Neural cell (in vitro differentiated cells): Measurements from ENCODE around the gene EPHA4.

Experiments used
- EP300 ChIP-seq: fragments of 450-650 bp; conservative IDR thresholded peaks from 2 replicates; pipeline ENCODE4 v1.6.1; 2014; ENCODE audit warnings: antibody characterized with exemption, mild to moderate bottlenecking, moderate library complexity; ENCODE audit not compliant: poor library complexity, severe bottlenecking
- EZH2 ChIP-seq: fragments of 200-600, 300-800 bp; shearing (Covaris generic), sonication (generic); IDR thresholded peaks from 2 replicates; pipeline ENCODE4 v1.6.1; 2014; ENCODE audit warnings: antibody characterized with exemption, low read length, borderline replicate concordance, mild to moderate bottlenecking; ENCODE audit not compliant: insufficient read depth, poor library complexity, severe bottlenecking
- POLR2AphosphoS5 ChIP-seq: IDR thresholded peaks from 2 replicates; pipeline ENCODE4 v1.6.1; 2012
- RAD21 ChIP-seq: fragments of 450-650 bp; conservative IDR thresholded peaks from 2 replicates; pipeline ENCODE4 v1.6.1; 2014; ENCODE audit warnings: antibody characterized with exemption, mild to moderate bottlenecking, moderate library complexity
- SMC3 ChIP-seq: fragments of 450-650 bp; conservative IDR thresholded peaks from 2 replicates; pipeline ENCODE4 v1.6.1; 2014; ENCODE audit warnings: antibody characterized with exemption, mild to moderate bottlenecking, moderate library complexity; ENCODE audit not compliant: poor library complexity
- TAF1 ChIP-seq: IDR thresholded peaks from 2 replicates; pipeline ENCODE4 v1.6.1; 2012; ENCODE audit warnings: low read depth
- TF ChIP-seq, protein P1 (sequence below): fragments of 450-650 bp; IDR thresholded peaks from 2 replicates; pipeline ENCODE4 v1.5.1; 2014; ENCODE audit warnings: antibody characterized with exemption, mild to moderate bottlenecking, moderate library complexity; ENCODE audit not compliant: poor library complexity, severe bottlenecking
- TF ChIP-seq, protein P2 (sequence below): IDR thresholded peaks from 2 replicates; pipeline ENCODE4 v1.6.1; 2012; ENCODE audit warnings: borderline replicate concordance

DNA sequence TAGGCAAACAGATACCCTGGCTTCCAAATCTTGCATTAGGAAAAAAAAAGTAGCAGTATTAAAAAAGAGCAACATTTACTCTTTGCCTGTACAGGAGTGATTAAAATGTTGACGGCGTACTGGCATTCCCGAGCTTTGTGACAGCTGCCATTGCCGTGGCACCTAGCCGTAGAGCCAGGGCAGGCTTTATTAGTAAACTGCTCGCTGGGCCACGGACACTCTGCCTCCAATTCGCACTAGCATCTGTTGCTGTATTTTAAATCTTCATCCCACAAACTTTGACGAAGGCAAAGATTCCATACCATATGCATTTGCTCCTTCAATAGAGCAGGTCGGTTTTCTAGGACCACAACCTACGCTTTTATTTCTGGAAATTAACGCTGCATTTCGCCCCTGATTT is 44.5 kb upstream of the EPHA4 start:
- TF ChIP-seq, protein P1, sequence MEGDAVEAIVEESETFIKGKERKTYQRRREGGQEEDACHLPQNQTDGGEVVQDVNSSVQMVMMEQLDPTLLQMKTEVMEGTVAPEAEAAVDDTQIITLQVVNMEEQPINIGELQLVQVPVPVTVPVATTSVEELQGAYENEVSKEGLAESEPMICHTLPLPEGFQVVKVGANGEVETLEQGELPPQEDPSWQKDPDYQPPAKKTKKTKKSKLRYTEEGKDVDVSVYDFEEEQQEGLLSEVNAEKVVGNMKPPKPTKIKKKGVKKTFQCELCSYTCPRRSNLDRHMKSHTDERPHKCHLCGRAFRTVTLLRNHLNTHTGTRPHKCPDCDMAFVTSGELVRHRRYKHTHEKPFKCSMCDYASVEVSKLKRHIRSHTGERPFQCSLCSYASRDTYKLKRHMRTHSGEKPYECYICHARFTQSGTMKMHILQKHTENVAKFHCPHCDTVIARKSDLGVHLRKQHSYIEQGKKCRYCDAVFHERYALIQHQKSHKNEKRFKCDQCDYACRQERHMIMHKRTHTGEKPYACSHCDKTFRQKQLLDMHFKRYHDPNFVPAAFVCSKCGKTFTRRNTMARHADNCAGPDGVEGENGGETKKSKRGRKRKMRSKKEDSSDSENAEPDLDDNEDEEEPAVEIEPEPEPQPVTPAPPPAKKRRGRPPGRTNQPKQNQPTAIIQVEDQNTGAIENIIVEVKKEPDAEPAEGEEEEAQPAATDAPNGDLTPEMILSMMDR = no peak
- TF ChIP-seq POLR2AphosphoS5 (no peak), EP300 (no peak), TAF1 (no peak), EZH2 (no peak), RAD21 (no peak), SMC3 (no peak)
- TF ChIP-seq, protein P2, sequence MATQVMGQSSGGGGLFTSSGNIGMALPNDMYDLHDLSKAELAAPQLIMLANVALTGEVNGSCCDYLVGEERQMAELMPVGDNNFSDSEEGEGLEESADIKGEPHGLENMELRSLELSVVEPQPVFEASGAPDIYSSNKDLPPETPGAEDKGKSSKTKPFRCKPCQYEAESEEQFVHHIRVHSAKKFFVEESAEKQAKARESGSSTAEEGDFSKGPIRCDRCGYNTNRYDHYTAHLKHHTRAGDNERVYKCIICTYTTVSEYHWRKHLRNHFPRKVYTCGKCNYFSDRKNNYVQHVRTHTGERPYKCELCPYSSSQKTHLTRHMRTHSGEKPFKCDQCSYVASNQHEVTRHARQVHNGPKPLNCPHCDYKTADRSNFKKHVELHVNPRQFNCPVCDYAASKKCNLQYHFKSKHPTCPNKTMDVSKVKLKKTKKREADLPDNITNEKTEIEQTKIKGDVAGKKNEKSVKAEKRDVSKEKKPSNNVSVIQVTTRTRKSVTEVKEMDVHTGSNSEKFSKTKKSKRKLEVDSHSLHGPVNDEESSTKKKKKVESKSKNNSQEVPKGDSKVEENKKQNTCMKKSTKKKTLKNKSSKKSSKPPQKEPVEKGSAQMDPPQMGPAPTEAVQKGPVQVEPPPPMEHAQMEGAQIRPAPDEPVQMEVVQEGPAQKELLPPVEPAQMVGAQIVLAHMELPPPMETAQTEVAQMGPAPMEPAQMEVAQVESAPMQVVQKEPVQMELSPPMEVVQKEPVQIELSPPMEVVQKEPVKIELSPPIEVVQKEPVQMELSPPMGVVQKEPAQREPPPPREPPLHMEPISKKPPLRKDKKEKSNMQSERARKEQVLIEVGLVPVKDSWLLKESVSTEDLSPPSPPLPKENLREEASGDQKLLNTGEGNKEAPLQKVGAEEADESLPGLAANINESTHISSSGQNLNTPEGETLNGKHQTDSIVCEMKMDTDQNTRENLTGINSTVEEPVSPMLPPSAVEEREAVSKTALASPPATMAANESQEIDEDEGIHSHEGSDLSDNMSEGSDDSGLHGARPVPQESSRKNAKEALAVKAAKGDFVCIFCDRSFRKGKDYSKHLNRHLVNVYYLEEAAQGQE = no peak
